ENCODE results near the gene ARHGAP10.

DNA sequence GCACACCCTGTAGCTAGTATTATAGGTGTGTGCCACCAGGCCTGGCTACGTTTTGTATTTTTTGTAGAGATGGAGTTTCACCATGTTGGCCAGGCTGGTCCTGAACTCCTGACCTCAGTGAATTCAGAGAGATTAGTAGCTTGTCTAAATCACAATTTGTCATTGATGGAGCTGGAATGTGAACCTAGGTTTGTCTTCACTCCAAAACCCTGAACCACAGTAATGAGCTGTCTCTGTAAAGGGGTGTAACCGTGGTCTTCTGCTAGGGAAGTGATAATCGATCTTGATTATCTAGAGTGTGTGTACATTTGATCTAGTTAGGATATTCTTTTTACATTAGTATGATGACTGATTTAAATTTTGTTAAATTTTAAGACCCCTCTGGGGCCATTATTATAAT, 8.3 kb downstream of the ARHGAP10 start:
- TF ChIP-seq TAF1 (IDR thresholded peaks at IDR 0.05; ENCODE audit: low read depth, low read length) (no peak), POLR2AphosphoS5 (IDR thresholded peaks at IDR 0.05; ENCODE audit: low read depth, low read length) (no peak), POLR2A (IDR thresholded peaks at IDR 0.05; ENCODE audit: low read depth, low read length) (no peak)
